Liver (tissue), 9 donors: Measurements from ENCODE around the gene CASP9. TPM values are rescaled to one million over a fixed set of nuclear protein-coding genes. Genes with fewer than 3 reads are reported as not detected.

Source experiments
- DNase-seq: peaks from one replicate; pipeline ENCODE4 v3.0.0-alpha.2; 2017; ENCODE audit warnings: low spot score
- H3K27ac ChIP-seq, 2 donors: one replicate each; pipeline ENCODE4 v1.7.0; 2013; ENCODE audit warnings: inconsistent platforms in 2 of 2, low read length in 2 of 2, control low read depth in 1 of 2, low read depth in 1 of 2, mild to moderate bottlenecking in 1 of 2
- H3K27me3 ChIP-seq, 4 donors: one replicate each; pipeline versions ENCODE4 v1.6.1 to v1.7.0; 2013; ENCODE audit warnings: low read length in 3 of 4, inconsistent platforms in 1 of 4, mild to moderate bottlenecking in 1 of 4, moderate library complexity in 1 of 4; ENCODE audit not compliant: control insufficient read depth in 4 of 4, insufficient read depth in 4 of 4
- H3K36me3 ChIP-seq, 4 donors: one replicate each; pipeline versions ENCODE4 v1.6.1 to v1.7.0; 2013; ENCODE audit warnings: low read length in 3 of 4, mild to moderate bottlenecking in 3 of 4, low read depth in 1 of 4, moderate library complexity in 1 of 4; ENCODE audit not compliant: control insufficient read depth in 4 of 4, insufficient read depth in 3 of 4
- H3K4me1 ChIP-seq, 4 donors: one replicate each; pipeline versions ENCODE4 v1.6.1 to v1.7.0; 2013; ENCODE audit warnings: low read length in 3 of 4, mild to moderate bottlenecking in 3 of 4, moderate library complexity in 1 of 4; ENCODE audit not compliant: control insufficient read depth in 4 of 4, insufficient read depth in 4 of 4
- H3K4me3 ChIP-seq, 3 donors: one replicate each; pipeline versions ENCODE4 v1.6.1 to v1.7.0; 2013; ENCODE audit warnings: low read length in 3 of 3, control low read depth in 1 of 3, low read depth in 1 of 3, mild to moderate bottlenecking in 1 of 3
- H3K9ac ChIP-seq, 2 donors: one replicate each; pipeline ENCODE4 v1.7.0; 2013; ENCODE audit warnings: low read length in 2 of 2, mild to moderate bottlenecking in 2 of 2, moderate library complexity in 2 of 2, control low read depth in 1 of 2, low read depth in 1 of 2
- H3K9me3 ChIP-seq, 4 donors: one replicate each; pipeline versions ENCODE4 v1.6.1 to v1.7.0; 2013; ENCODE audit warnings: low read length in 3 of 4; ENCODE audit not compliant: control insufficient read depth in 4 of 4
- EGR1 ChIP-seq, 2 donors: IDR thresholded peaks; 2 replicates each; pipeline ENCODE4 v1.6.1; 2016 to 2018; ENCODE audit warnings: antibody characterized with exemption in 2 of 2, low read depth in 2 of 2
- FOXA1 ChIP-seq: IDR thresholded peaks from 2 replicates; pipeline ENCODE4 v1.6.1; 2016; ENCODE audit warnings: antibody characterized with exemption
- FOXA2 ChIP-seq: IDR thresholded peaks from 2 replicates; pipeline ENCODE4 v1.6.1; 2016; ENCODE audit warnings: antibody characterized with exemption
- GABPA ChIP-seq, 2 donors: IDR thresholded peaks in 1 of 2; conservative IDR thresholded peaks in 1 of 2; 2 replicates each; pipeline ENCODE4 v1.6.1; 2016; ENCODE audit warnings: antibody characterized with exemption in 2 of 2, mild to moderate bottlenecking in 1 of 2, moderate library complexity in 1 of 2
- HNF4A ChIP-seq, 2 donors: conservative IDR thresholded peaks; 2 replicates each; pipeline ENCODE4 v1.6.1; 2016; ENCODE audit warnings: antibody characterized with exemption in 2 of 2, mild to moderate bottlenecking in 2 of 2
- HNF4G ChIP-seq: IDR thresholded peaks from 2 replicates; pipeline ENCODE4 v1.6.1; 2016; ENCODE audit warnings: antibody characterized with exemption
- JUND ChIP-seq, 2 donors: IDR thresholded peaks; 2 replicates each; pipeline ENCODE4 v1.6.1; 2016; ENCODE audit warnings: antibody characterized with exemption in 2 of 2
- MAX ChIP-seq: IDR thresholded peaks from 2 replicates; pipeline ENCODE4 v1.6.1; 2016; ENCODE audit warnings: antibody characterized with exemption
- NR2F2 ChIP-seq: IDR thresholded peaks from 2 replicates; pipeline ENCODE4 v1.6.1; 2016; ENCODE audit warnings: antibody characterized with exemption
- RAD21 ChIP-seq, 2 donors: IDR thresholded peaks; 2 replicates each; pipeline ENCODE4 v1.6.1; 2016; ENCODE audit warnings: antibody characterized with exemption in 2 of 2, mild to moderate bottlenecking in 2 of 2
- RXRA ChIP-seq, 2 donors: IDR thresholded peaks; 2 replicates each; pipeline ENCODE4 v1.6.1; 2017 to 2018; ENCODE audit warnings: antibody characterized with exemption in 2 of 2, mild to moderate bottlenecking in 1 of 2
- SP1 ChIP-seq: IDR thresholded peaks from 2 replicates; pipeline ENCODE4 v1.6.1; 2018; ENCODE audit warnings: antibody characterized with exemption, mild to moderate bottlenecking
- TAF1 ChIP-seq: conservative IDR thresholded peaks from 2 replicates; pipeline ENCODE4 v1.6.1; 2016; ENCODE audit warnings: antibody characterized with exemption, mild to moderate bottlenecking
- YY1 ChIP-seq: IDR thresholded peaks from 2 replicates; pipeline ENCODE4 v1.6.1; 2016; ENCODE audit warnings: antibody characterized with exemption, mild to moderate bottlenecking
- ZBTB33 ChIP-seq: IDR thresholded peaks from 2 replicates; pipeline ENCODE4 v1.6.1; 2016; ENCODE audit warnings: antibody characterized with exemption
- WGBS: extraction: QIAGEN DNeasy Blood & Tissue Kit; methylation state at CpG from one replicate; pipeline ENCODE4 v1.1.7; 2013; 5-methylcytosine and 5-hydroxymethylcytosine counted together
- polyA plus RNA-seq, 2 donors: library from polyadenylated mRNA; stranded (reverse) in 1 of 2; unstranded in 1 of 2; fragments of 200-250 nt in 1 of 2; fragments of >200 nt in 1 of 2; fragmentation: Nextera tagmentation in 1 of 2; extraction: Ambion mirVana in 1 of 2; gene quantifications; one replicate each; pipeline versions ENCODE4 v1.2.1 to v1.2.3, GENCODE V29; 2013 to 2015
- total RNA-seq, 2 donors: library from RNA; depleted of rRNA; stranded (reverse); fragments of >200 nt; gene quantifications; one replicate each; pipeline ENCODE4 v1.2.3, GENCODE V29; 2014
- TF ChIP-seq, protein P1 (sequence below): IDR thresholded peaks from 2 replicates; pipeline ENCODE4 v1.6.1; 2016; ENCODE audit warnings: antibody characterized with exemption, mild to moderate bottlenecking
- TF ChIP-seq, protein P2 (sequence below): fragments of 150-350 bp; IDR thresholded peaks from 2 replicates; pipeline ENCODE4 v1.5.1; 2017; ENCODE audit warnings: improper control_type of control experiment, low read depth, low read length; ENCODE audit not compliant: missing input control
- TF ChIP-seq, protein P3 (sequence below): IDR thresholded peaks from 2 replicates; pipeline ENCODE4 v1.6.1; 2016; ENCODE audit warnings: antibody characterized with exemption
- donor health status: healthy.
- donor health status: healthy.
- donor health status: healthy.
- donor health status: healthy.
- donor health status: healthy.

Gene CASP9
- total and polyA plus RNA-seq, 4 donors = 2.8 to 5.8 (median 4.3) TPM

DNA sequence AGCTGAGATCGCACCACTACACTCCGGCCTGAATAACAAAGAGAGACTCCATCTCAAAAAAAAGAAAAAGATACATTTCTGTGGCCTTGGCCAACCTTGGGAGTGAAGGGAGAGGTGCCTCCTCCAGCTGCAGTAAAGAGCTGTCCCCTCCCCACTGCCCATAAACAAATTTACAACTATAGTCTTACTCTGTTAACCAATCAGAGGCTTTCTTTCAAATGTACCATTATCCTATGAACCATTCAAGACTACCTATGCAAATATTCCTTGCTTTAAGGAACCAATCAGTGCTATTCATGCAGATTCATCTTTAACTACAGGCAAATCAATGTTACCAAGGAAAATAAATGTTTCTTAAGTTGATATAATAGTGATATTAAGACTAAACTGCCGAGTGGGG, 47.1 kb downstream of the CASP9 start:
- Histone ChIP-seq H3K27me3 (no peaks in the 10 kb centered on the region), H3K36me3 (no peaks in the 10 kb centered on the region), H3K9ac (no peak overlapping the region), H3K9me3 (no peaks in the 10 kb centered on the region), H3K4me3 (no peak overlapping the region), H3K4me1 (no peaks in the 10 kb centered on the region), H3K27ac (no peak overlapping the region)
- TF ChIP-seq GABPA (IDR thresholded peaks at IDR 0.05 in 1 of 2, conservative IDR thresholded peaks at IDR 0.05 in 1 of 2) (no peak), MAX (no peak), FOXA1 (no peak), RXRA (IDR thresholded peaks at IDR 0.05) (no peak), HNF4G (no peak), RAD21 (IDR thresholded peaks at IDR 0.05) (no peak), YY1 (no peak), FOXA2 (no peak), HNF4A (conservative IDR thresholded peaks at IDR 0.05) (no peak), JUND (IDR thresholded peaks at IDR 0.05) (no peak), ZBTB33 (no peak), NR2F2 (no peak), TAF1 (no peak), EGR1 (IDR thresholded peaks at IDR 0.05; ENCODE audit: low read depth in 2 of 2) (no peak), SP1 (no peak)
- TF ChIP-seq, protein P1, sequence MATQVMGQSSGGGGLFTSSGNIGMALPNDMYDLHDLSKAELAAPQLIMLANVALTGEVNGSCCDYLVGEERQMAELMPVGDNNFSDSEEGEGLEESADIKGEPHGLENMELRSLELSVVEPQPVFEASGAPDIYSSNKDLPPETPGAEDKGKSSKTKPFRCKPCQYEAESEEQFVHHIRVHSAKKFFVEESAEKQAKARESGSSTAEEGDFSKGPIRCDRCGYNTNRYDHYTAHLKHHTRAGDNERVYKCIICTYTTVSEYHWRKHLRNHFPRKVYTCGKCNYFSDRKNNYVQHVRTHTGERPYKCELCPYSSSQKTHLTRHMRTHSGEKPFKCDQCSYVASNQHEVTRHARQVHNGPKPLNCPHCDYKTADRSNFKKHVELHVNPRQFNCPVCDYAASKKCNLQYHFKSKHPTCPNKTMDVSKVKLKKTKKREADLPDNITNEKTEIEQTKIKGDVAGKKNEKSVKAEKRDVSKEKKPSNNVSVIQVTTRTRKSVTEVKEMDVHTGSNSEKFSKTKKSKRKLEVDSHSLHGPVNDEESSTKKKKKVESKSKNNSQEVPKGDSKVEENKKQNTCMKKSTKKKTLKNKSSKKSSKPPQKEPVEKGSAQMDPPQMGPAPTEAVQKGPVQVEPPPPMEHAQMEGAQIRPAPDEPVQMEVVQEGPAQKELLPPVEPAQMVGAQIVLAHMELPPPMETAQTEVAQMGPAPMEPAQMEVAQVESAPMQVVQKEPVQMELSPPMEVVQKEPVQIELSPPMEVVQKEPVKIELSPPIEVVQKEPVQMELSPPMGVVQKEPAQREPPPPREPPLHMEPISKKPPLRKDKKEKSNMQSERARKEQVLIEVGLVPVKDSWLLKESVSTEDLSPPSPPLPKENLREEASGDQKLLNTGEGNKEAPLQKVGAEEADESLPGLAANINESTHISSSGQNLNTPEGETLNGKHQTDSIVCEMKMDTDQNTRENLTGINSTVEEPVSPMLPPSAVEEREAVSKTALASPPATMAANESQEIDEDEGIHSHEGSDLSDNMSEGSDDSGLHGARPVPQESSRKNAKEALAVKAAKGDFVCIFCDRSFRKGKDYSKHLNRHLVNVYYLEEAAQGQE = no peak
- TF ChIP-seq, protein P2, sequence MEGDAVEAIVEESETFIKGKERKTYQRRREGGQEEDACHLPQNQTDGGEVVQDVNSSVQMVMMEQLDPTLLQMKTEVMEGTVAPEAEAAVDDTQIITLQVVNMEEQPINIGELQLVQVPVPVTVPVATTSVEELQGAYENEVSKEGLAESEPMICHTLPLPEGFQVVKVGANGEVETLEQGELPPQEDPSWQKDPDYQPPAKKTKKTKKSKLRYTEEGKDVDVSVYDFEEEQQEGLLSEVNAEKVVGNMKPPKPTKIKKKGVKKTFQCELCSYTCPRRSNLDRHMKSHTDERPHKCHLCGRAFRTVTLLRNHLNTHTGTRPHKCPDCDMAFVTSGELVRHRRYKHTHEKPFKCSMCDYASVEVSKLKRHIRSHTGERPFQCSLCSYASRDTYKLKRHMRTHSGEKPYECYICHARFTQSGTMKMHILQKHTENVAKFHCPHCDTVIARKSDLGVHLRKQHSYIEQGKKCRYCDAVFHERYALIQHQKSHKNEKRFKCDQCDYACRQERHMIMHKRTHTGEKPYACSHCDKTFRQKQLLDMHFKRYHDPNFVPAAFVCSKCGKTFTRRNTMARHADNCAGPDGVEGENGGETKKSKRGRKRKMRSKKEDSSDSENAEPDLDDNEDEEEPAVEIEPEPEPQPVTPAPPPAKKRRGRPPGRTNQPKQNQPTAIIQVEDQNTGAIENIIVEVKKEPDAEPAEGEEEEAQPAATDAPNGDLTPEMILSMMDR = no peak
- TF ChIP-seq, protein P3, sequence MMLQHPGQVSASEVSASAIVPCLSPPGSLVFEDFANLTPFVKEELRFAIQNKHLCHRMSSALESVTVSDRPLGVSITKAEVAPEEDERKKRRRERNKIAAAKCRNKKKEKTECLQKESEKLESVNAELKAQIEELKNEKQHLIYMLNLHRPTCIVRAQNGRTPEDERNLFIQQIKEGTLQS = no peak
- DNase-seq = no peak
- WGBS = 94% methylated on average over 3 of the region's 3 CpGs
